Measurements from ENCODE around the gene ARGFX. TPM values are rescaled to one million over a fixed set of nuclear protein-coding genes. Genes with fewer than 3 reads are reported as not detected.

The ARGFX gene
- total RNA-seq: not detected

DNA sequence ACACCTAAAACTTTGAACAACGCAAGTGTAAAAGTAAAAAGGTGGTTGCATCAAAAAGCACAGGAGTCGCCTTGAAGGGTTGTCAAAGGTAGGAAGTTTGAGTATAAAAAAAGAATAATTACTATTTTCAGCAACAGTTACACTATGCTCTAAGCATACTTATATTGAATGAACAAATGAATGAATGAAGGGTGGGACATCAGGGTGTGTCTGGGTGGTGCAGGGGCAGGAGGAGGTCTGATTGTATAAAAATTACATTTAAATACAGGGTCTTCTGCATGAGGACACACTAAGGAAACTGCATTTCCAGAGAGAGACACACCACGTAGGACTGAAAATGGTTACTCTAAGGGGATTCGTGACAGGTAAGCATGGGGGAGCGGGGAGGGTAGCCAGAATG is at the start of gene ARGFX:
ARGFX (plus strand) TSS at position 301 of the 400 bp plus-strand sequence. CDS start 2,765 bp downstream, outside the sequence.
- Mint-ChIP-seq H3K36me3 (ENCODE audit: low read depth) (no peaks in the 10 kb centered on the region), H3K4me1 (ENCODE audit: low read depth) (no peaks in the 10 kb centered on the region), H3K4me3 (no peak within 1 kb of the TSS), H3K27me3 (no peaks in the 10 kb centered on the region), H3K9me3 (no peaks in the 10 kb centered on the region), H3K27ac (no peak within 1 kb of the TSS)
- ATAC-seq: no peak
- TF ChIP-seq, protein P1, sequence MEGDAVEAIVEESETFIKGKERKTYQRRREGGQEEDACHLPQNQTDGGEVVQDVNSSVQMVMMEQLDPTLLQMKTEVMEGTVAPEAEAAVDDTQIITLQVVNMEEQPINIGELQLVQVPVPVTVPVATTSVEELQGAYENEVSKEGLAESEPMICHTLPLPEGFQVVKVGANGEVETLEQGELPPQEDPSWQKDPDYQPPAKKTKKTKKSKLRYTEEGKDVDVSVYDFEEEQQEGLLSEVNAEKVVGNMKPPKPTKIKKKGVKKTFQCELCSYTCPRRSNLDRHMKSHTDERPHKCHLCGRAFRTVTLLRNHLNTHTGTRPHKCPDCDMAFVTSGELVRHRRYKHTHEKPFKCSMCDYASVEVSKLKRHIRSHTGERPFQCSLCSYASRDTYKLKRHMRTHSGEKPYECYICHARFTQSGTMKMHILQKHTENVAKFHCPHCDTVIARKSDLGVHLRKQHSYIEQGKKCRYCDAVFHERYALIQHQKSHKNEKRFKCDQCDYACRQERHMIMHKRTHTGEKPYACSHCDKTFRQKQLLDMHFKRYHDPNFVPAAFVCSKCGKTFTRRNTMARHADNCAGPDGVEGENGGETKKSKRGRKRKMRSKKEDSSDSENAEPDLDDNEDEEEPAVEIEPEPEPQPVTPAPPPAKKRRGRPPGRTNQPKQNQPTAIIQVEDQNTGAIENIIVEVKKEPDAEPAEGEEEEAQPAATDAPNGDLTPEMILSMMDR (IDR thresholded peaks at IDR 0.05): no peak
- DNase-seq: no peak
- POLR2A ChIA-PET: no interaction called here
- CTCF ChIA-PET: no interaction called here
- intact Hi-C loops (cut with micrococcal nuclease): no loop called here

DNA sequence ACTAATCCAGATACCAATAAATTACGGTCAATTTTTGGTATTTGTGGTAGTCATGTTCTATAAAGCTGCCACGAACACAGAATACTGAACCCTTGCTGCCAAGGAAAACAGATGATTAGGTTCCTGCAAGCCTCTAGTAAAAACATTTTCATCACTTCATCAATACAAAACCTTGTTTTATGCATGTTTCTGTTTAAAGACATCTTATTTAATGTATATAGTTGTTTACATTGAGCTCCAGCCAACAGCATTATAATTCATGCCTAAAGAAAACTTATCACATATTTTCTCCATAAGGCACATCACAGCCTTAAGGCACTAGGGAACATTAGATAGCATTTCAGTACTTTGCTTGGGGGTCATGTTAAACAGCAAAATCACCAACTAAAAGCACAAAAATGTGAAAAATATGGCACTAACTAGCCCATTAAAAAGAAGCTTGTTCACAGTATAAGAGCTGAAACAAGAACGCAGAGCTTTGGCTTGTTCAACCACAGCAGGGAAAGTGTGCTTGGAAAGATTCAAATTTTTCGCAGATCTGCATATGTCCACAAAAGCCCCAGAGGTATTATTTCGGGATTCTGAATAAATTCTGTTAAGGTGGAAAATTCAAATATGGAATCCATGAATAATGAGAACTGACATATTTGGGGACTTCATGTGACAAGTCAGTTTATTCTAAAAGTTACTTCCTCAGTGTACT is 49.6 kb upstream of the ARGFX start:
- POLR2A ChIA-PET: interaction anchor here (0.6 kb wide), 1 partner anchor 42 kb away, joined by 3 read pairs; no protein-coding TSS in a partner anchor

DNA sequence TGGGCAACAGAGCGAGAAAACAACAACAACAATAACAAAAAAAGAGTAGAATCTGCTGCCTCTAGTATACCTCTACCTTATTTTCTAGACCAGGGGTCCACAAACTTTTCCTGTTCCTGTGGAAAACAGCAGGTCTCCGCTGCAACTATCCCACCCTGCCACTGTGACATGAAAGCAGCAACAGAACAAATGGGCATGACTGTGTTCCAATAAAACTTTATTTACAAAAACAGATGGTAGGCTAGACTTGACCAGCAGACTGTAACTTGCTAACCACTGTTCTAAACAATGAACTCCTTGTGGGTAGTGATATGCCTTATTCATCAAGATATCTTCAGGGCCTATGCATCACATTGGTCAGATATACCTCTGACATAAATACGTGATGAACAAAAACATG is 47.2 kb upstream of the ARGFX start:
- intact Hi-C loops (cut with micrococcal nuclease): no loop called here
- peaks cover 13% of the 10 kb centered on the region for H3K9me3 Mint-ChIP-seq
- DNase-seq (no peak), ATAC-seq (no peak)
- peaks cover 68% of the 10 kb centered on the region for H3K36me3 Mint-ChIP-seq (ENCODE audit: low read depth)
- POLR2A ChIA-PET: no interaction called here
- no peaks in the 10 kb centered on the region for H3K4me1 Mint-ChIP-seq (ENCODE audit: low read depth)
- no peak overlapping the region for H3K27ac Mint-ChIP-seq
- TF ChIP-seq, protein P1 (IDR thresholded peaks at IDR 0.05): no peak
- no peaks in the 10 kb centered on the region for H3K27me3 Mint-ChIP-seq
- CTCF ChIA-PET: no interaction called here
- H3K4me3 Mint-ChIP-seq: no peak overlapping the region

More for the DNA sequence above, 49.6 kb upstream of the ARGFX start:
- H3K36me3 Mint-ChIP-seq (ENCODE audit: low read depth): peaks cover 73% of the 10 kb centered on the region
- no peak overlapping the region for H3K27ac Mint-ChIP-seq
- intact Hi-C loops (cut with micrococcal nuclease): no loop called here
- TF ChIP-seq, protein P1 (IDR thresholded peaks at IDR 0.05): no peak
- no peak for DNase-seq
- peaks cover 14% of the 10 kb centered on the region for H3K9me3 Mint-ChIP-seq
- H3K27me3 Mint-ChIP-seq: no peaks in the 10 kb centered on the region
- no peak for ATAC-seq
- CTCF ChIA-PET: no interaction called here
- no peak overlapping the region for H3K4me3 Mint-ChIP-seq
- no peaks in the 10 kb centered on the region for H3K4me1 Mint-ChIP-seq (ENCODE audit: low read depth)

DNA sequence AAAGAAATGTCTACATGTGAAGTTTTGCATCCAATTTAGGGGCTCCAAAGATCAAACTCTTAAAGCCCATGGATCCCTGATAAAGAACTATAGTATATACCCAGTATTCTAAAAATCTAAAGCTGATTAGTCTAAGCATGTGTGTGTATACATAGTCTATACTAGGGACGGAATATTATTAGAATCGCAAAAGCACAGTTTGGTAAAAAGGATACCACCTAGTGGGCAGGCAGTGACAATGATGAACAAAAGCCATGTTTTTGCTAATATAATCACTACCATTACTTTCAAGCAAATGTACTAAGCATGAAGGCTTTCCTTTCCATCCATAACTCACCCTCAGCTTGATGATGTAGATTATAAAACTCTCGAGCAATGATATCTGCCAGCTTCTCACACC is 38.4 kb upstream of the ARGFX start:
- no peak for DNase-seq
- H3K36me3 Mint-ChIP-seq (ENCODE audit: low read depth): peaks cover 37% of the 10 kb centered on the region

DNA sequence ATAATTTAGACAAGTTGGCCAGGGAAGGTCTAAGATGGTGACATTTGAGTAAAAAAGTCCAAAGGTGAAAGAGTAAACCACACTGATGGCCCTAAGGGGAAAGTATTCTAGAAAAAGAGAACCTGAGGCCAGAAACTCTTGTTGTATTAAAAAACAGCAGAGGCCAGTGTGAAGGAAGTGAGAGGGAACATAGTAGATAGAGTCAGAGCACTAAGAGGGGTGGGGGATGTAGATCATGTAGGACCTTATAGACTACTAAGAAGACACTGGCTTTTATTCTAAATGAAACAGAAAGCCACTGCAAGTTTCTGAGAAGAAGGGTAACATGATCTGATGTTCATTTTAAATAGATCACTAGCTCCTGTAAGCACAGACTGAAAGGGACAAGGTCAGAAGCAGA is 36.5 kb upstream of the ARGFX start:
- Mint-ChIP-seq H3K4me1 (ENCODE audit: low read depth) (no peaks in the 10 kb centered on the region), H3K27me3 (no peaks in the 10 kb centered on the region), H3K4me3 (no peak overlapping the region), H3K27ac (no peak overlapping the region), H3K36me3 (ENCODE audit: low read depth) (peaks cover 43% of the 10 kb centered on the region), H3K9me3 (no peaks in the 10 kb centered on the region)
- ATAC-seq: no peak
- TF ChIP-seq, protein P1 (IDR thresholded peaks at IDR 0.05): no peak
- intact Hi-C loops (cut with micrococcal nuclease): no loop called here
- ChIA-PET CTCF (no interaction called here), POLR2A (interaction anchor here (1.7 kb wide), 1 partner anchor 14 kb away, joined by 3 read pairs; the partner anchor contains the start of gene POLQ)
- DNase-seq: no peak

More for the DNA sequence above, 38.4 kb upstream of the ARGFX start:
- H3K4me1 Mint-ChIP-seq (ENCODE audit: low read depth): no peaks in the 10 kb centered on the region
- intact Hi-C loops (cut with micrococcal nuclease): no loop called here
- no peak overlapping the region for H3K27ac Mint-ChIP-seq
- ATAC-seq: no peak
- no peaks in the 10 kb centered on the region for H3K9me3 Mint-ChIP-seq
- no peak overlapping the region for H3K4me3 Mint-ChIP-seq
- TF ChIP-seq, protein P1 (IDR thresholded peaks at IDR 0.05): no peak
- no peaks in the 10 kb centered on the region for H3K27me3 Mint-ChIP-seq
- CTCF ChIA-PET: interaction anchor here (0.7 to 1.0 kb wide), 2 partner anchors 12 to 193 kb away, joined by 3 read pairs; no protein-coding TSS in a partner anchor
- POLR2A ChIA-PET: no interaction called here

All from activated CD8-positive, alpha-beta T cell treated with anti-CD3 and anti-CD28 coated beads for 36 hours (primary cell).